T-cell (primary cell): ENCODE measurements around the gene ABL1. TPM values are rescaled to one million over a fixed set of nuclear protein-coding genes. Genes with fewer than 3 reads are reported as not detected.
A peak's percentile ranks its signal among the peaks of the same experiment; 100 is the strongest.

ENCODE experiments used
- ATAC-seq, 4 experiments: fragments of 200-7000 bp in 3 of 4; fragments of 150-1000 bp in 1 of 4; cut with Tn5 transposase; replicated peaks in 1 of 4; 1 replicate in 3 of 4; 2 replicates in 1 of 4; pipeline ENCODE4 v1.10.0; 2021; ENCODE audit warnings: moderate library complexity in 3 of 4, mild to moderate bottlenecking in 2 of 4, moderate number of reproducible peaks in 1 of 4
- CTCF ChIA-PET, 2 donors: fragments of 300-600 bp; sonication (Branson Sonifier 250); formaldehyde crosslinking; loops; one replicate each; lab custom pipeline; 2022; ENCODE audit warnings: antibody characterized with exemption in 2 of 2; lab: Charles Lee
- POLR2A ChIA-PET, 2 donors: fragments of 300-600 bp; sonication (Branson Sonifier 250); formaldehyde crosslinking; loops; one replicate each; lab custom pipeline; 2022; ENCODE audit warnings: antibody characterized with exemption in 2 of 2; lab: Charles Lee
- DNase-seq, 35 experiments: peaks; one replicate each; pipeline versions ENCODE4 v3.0.0 to v3.0.0-alpha.2; 2013 to 2023
- H3K27ac ChIP-seq: one replicate; pipeline ENCODE4 v1.5.1; 2013; ENCODE audit warnings: low read length
- H3K27me3 ChIP-seq, 2 experiments: replicated peaks in 1 of 2; 1 replicate in 1 of 2; 2 replicates in 1 of 2; pipeline versions ENCODE4 v1.6.1 to v1.7.0; 2013; ENCODE audit warnings: low read length in 1 of 2, mixed read lengths in 1 of 2; ENCODE audit not compliant: control insufficient read depth in 2 of 2, insufficient read depth in 2 of 2; ENCODE audit errors: extremely low read depth in 1 of 2
- H3K36me3 ChIP-seq, 2 donors: 1 replicate in 1 of 2; 2 replicates in 1 of 2; pipeline versions ENCODE4 v1.6.1 to v1.7.0; 2013; ENCODE audit warnings: low read length in 1 of 2; ENCODE audit not compliant: control insufficient read depth in 2 of 2, insufficient read depth in 1 of 2; ENCODE audit errors: extremely low read depth in 1 of 2
- H3K4me1 ChIP-seq, 2 experiments: 1 replicate in 1 of 2; 2 replicates in 1 of 2; pipeline versions ENCODE4 v1.6.1 to v1.7.0; 2013; ENCODE audit warnings: low read length in 2 of 2, mixed read lengths in 1 of 2; ENCODE audit not compliant: insufficient read depth in 2 of 2, control insufficient read depth in 1 of 2; ENCODE audit errors: extremely low read depth in 1 of 2
- H3K4me3 ChIP-seq, 2 donors: 1 replicate in 1 of 2; 2 replicates in 1 of 2; pipeline versions ENCODE4 v1.5.1 to v1.7.0; 2013; ENCODE audit warnings: mild to moderate bottlenecking in 2 of 2, low read length in 1 of 2, moderate library complexity in 1 of 2; ENCODE audit not compliant: control insufficient read depth in 1 of 2; ENCODE audit errors: extremely low read depth in 1 of 2
- H3K9me3 ChIP-seq: 2 replicates; pipeline ENCODE4 v1.7.0; 2013
- H3K27ac Mint-ChIP-seq, 2 donors: one replicate each; pipeline ENCODE4 v1.8.0; 2020 to 2021; ENCODE audit warnings: mild to moderate bottlenecking in 2 of 2, mixed read lengths in 2 of 2
- H3K27me3 Mint-ChIP-seq, 2 donors: one replicate each; pipeline ENCODE4 v1.8.0; 2021 to 2022; ENCODE audit warnings: mixed read lengths in 2 of 2
- H3K36me3 Mint-ChIP-seq: one replicate; pipeline ENCODE4 v1.8.0; 2021; ENCODE audit warnings: mixed read lengths
- H3K4me1 Mint-ChIP-seq, 3 donors: one replicate each; pipeline ENCODE4 v1.8.0; 2020 to 2022; ENCODE audit warnings: mixed read lengths in 3 of 3, mild to moderate bottlenecking in 1 of 3
- H3K4me3 Mint-ChIP-seq, 3 donors: one replicate each; pipeline ENCODE4 v1.8.0; 2020 to 2022; ENCODE audit warnings: mild to moderate bottlenecking in 3 of 3, mixed read lengths in 3 of 3, moderate library complexity in 3 of 3
- H3K9me3 Mint-ChIP-seq, 3 donors: one replicate each; pipeline ENCODE4 v1.8.0; 2020 to 2022; ENCODE audit warnings: mixed read lengths in 3 of 3
- WGBS: methylation state at CpG from one replicate; pipeline ENCODE4 v1.1.5; 2013; ENCODE audit warnings: missing lambda C conversion rate; ENCODE audit not compliant: insufficient coverage; 5-methylcytosine and 5-hydroxymethylcytosine counted together
- total RNA-seq, 35 experiments: library from RNA in 6 of 35; stranded (reverse) in 6 of 35; fragments of 120-200 nt in 1 of 35; gene quantifications; one replicate each; pipeline versions ENCODE4 v1.2.1 to v1.2.4 and lab custom pipeline; 2013 to 2026

The ABL1 gene
- total RNA-seq, 5 donors from 2014 or later (not counting 1 experiment from before 2014, with no cell fraction given) = 33.3 to 40.0 (median 37.7) TPM

GRCh38 chr9:130831077-130831476, 4.0 kb upstream of the ABL1 start:
- ChIA-PET POLR2A (no interaction called here), CTCF (no interaction called here)
- peaks cover 11 to 17% of the 10 kb centered on the region in 2 experiments for H3K4me1 ChIP-seq
- H3K4me1 Mint-ChIP-seq = peaks cover 25 to 36% (median 26%) of the 10 kb centered on the region in 3 donors
- H3K4me3 ChIP-seq = no peak overlapping the region
- no peaks in the 10 kb centered on the region for H3K9me3 ChIP-seq
- H3K27me3 ChIP-seq = no peaks in the 10 kb centered on the region
- H3K9me3 Mint-ChIP-seq = peaks cover 0 to 6% (median 4%) of the 10 kb centered on the region in 3 donors
- no peaks in the 10 kb centered on the region for H3K36me3 ChIP-seq
- no peak overlapping the region for H3K4me3 Mint-ChIP-seq
- ATAC-seq (no peak), DNase-seq (no peak)
- H3K36me3 Mint-ChIP-seq = peaks cover 6% of the 10 kb centered on the region
- no peak overlapping the region for H3K27ac ChIP-seq
- H3K27me3 Mint-ChIP-seq = no peaks in the 10 kb centered on the region
- H3K27ac Mint-ChIP-seq = no peak overlapping the region

GRCh38 chr9:130833031-130833990, 1.7 kb upstream of the ABL1 start:
- Histone ChIP-seq H3K4me3 (no peak overlapping the region), H3K27ac (no peak overlapping the region), H3K27me3 (no peaks in the 10 kb centered on the region), H3K9me3 (no peaks in the 10 kb centered on the region), H3K4me1 (peaks cover 11 to 21% of the 10 kb centered on the region in 2 experiments), H3K36me3 (no peaks in the 10 kb centered on the region)
- Mint-ChIP-seq H3K27me3 (no peaks in the 10 kb centered on the region), H3K4me3 (peak overlapping the region; percentile 47 to 96 (median 83)), H3K9me3 (peaks cover 0 to 5% (median 4%) of the 10 kb centered on the region in 3 donors), H3K27ac (no peak overlapping the region), H3K36me3 (peaks cover 5% of the 10 kb centered on the region), H3K4me1 (peaks cover 42 to 49% (median 44%) of the 10 kb centered on the region in 3 donors)
- DNase-seq (no peak), ATAC-seq (no peak)
- ChIA-PET CTCF (no interaction called here), POLR2A (interaction anchor here (0.5 to 0.6 kb wide), 2 partner anchors 7 to 101 kb away, joined by 3 to 4 read pairs; no protein-coding TSS in a partner anchor)
- 96% methylated on average over 3 of the region's 8 CpGs for WGBS

- WGBS = 3% methylated on average over 28 of the region's 44 CpGs
- H3K27ac Mint-ChIP-seq = peak overlapping the region in 1 of 2 donors; percentile 84
- no peaks in the 10 kb centered on the region for H3K36me3 ChIP-seq
- peak overlapping the region; percentile 87 to 97 (median 96) for H3K4me3 Mint-ChIP-seq
- H3K27ac ChIP-seq = no peak overlapping the region
- no peaks in the 10 kb centered on the region for H3K36me3 Mint-ChIP-seq
- peaks cover 51 to 62% (median 52%) of the 10 kb centered on the region in 3 donors for H3K4me1 Mint-ChIP-seq
- CTCF ChIA-PET = interaction anchor here in 1 of 2 donors (0.5 to 0.6 kb wide), 2 partner anchors 30 to 1519 kb away, joined by 3 read pairs; partner anchors contain the start of gene SETX
- H3K27me3 ChIP-seq = no peaks in the 10 kb centered on the region
- POLR2A ChIA-PET = no interaction called here
- no peaks in the 10 kb centered on the region for H3K9me3 Mint-ChIP-seq
- peak; percentile 34 to 50 (median 48) for ATAC-seq
- peak in 28 of 35 experiments; percentile 2 to 44 (median 16) for DNase-seq
- no peaks in the 10 kb centered on the region for H3K27me3 Mint-ChIP-seq
- peaks cover 11 to 21% of the 10 kb centered on the region in 2 experiments for H3K4me1 ChIP-seq
- H3K4me3 ChIP-seq = peak overlapping the region; percentile 37 to 77
- no peaks in the 10 kb centered on the region for H3K9me3 ChIP-seq
Observed at GRCh38 chr9:130835441-130836298, 616 bp downstream of the ABL1 start.

GRCh38 chr9:130837002-130837511, 2.0 kb downstream of the ABL1 start:
- no peak overlapping the region for H3K27ac ChIP-seq
- H3K36me3 Mint-ChIP-seq = no peaks in the 10 kb centered on the region
- H3K27me3 Mint-ChIP-seq = no peaks in the 10 kb centered on the region
- no peak overlapping the region for H3K27ac Mint-ChIP-seq
- no peak for ATAC-seq
- peaks cover 57 to 68% (median 57%) of the 10 kb centered on the region in 3 donors for H3K4me1 Mint-ChIP-seq
- no peaks in the 10 kb centered on the region for H3K9me3 ChIP-seq
- no peaks in the 10 kb centered on the region for H3K9me3 Mint-ChIP-seq
- no peak for DNase-seq
- no peaks in the 10 kb centered on the region for H3K27me3 ChIP-seq
- H3K4me1 ChIP-seq = peaks cover 11 to 21% of the 10 kb centered on the region in 2 experiments
- H3K4me3 ChIP-seq = no peak overlapping the region
- WGBS = 100% methylated on average over 2 of the region's 5 CpGs
- ChIA-PET POLR2A (no interaction called here), CTCF (no interaction called here)
- H3K36me3 ChIP-seq = no peaks in the 10 kb centered on the region
- peak overlapping the region; percentile 36 to 96 (median 78) for H3K4me3 Mint-ChIP-seq

- no peak for ATAC-seq
- H3K4me3 Mint-ChIP-seq = no peak overlapping the region
- no peaks in the 10 kb centered on the region for H3K9me3 Mint-ChIP-seq
- ChIA-PET CTCF (no interaction called here), POLR2A (no interaction called here)
- no peak for DNase-seq
- Histone ChIP-seq H3K27me3 (no peaks in the 10 kb centered on the region), H3K4me1 (peaks cover 11 to 21% of the 10 kb centered on the region in 2 experiments), H3K4me3 (no peak overlapping the region), H3K36me3 (no peaks in the 10 kb centered on the region), H3K9me3 (no peaks in the 10 kb centered on the region), H3K27ac (no peak overlapping the region)
- H3K36me3 Mint-ChIP-seq = no peaks in the 10 kb centered on the region
- peaks cover 59 to 67% (median 61%) of the 10 kb centered on the region in 3 donors for H3K4me1 Mint-ChIP-seq
- H3K27me3 Mint-ChIP-seq = no peaks in the 10 kb centered on the region
- WGBS = 100% methylated on average over 1 of the region's 4 CpGs
- H3K27ac Mint-ChIP-seq = no peak overlapping the region
Observed at GRCh38 chr9:130837643-130838042, 2.6 kb downstream of the ABL1 start.
